Osteocyte (in vitro differentiated cells): Measurements from ENCODE around the gene SMPD3. TPM values are rescaled to one million over a fixed set of nuclear protein-coding genes. Genes with fewer than 3 reads are reported as not detected.

Experiments used
- DNase-seq: peaks from one replicate; pipeline ENCODE4 v3.0.0; 2021; ENCODE audit warnings: mixed read lengths; ENCODE audit not compliant: unreplicated experiment; ENCODE audit errors: extremely low spot score
- H3K27ac Mint-ChIP-seq: one replicate; pipeline ENCODE4 v1.8.0; 2021; ENCODE audit warnings: mild to moderate bottlenecking, mixed read lengths; ENCODE audit not compliant: unreplicated experiment
- H3K27me3 Mint-ChIP-seq: one replicate; pipeline ENCODE4 v1.8.0; 2021; ENCODE audit warnings: mixed read lengths; ENCODE audit not compliant: unreplicated experiment
- H3K36me3 Mint-ChIP-seq: one replicate; pipeline ENCODE4 v1.8.0; 2021; ENCODE audit warnings: mixed read lengths; ENCODE audit not compliant: unreplicated experiment
- H3K4me1 Mint-ChIP-seq: one replicate; pipeline ENCODE4 v1.8.0; 2021; ENCODE audit warnings: mixed read lengths; ENCODE audit not compliant: unreplicated experiment
- H3K4me3 Mint-ChIP-seq: one replicate; pipeline ENCODE4 v1.8.0; 2021; ENCODE audit warnings: mild to moderate bottlenecking, moderate library complexity, mixed read lengths; ENCODE audit not compliant: unreplicated experiment
- H3K9me3 Mint-ChIP-seq: one replicate; pipeline ENCODE4 v1.8.0; 2021; ENCODE audit warnings: mixed read lengths; ENCODE audit not compliant: unreplicated experiment
- total RNA-seq: library from RNA; stranded (reverse); gene quantifications from 2 replicates; pipeline ENCODE4 v1.2.1, GENCODE V29; 2021
- TF ChIP-seq, protein P1 (sequence below): fragments of 200-600 bp; sonication (generic); IDR thresholded peaks from 2 replicates; pipeline ENCODE4 v1.5.0; 2021; ENCODE audit warnings: antibody characterized with exemption, mild to moderate bottlenecking, moderate library complexity

The SMPD3 gene
- total RNA-seq, 1 donor from 2014 or later, result not detected

DNA sequence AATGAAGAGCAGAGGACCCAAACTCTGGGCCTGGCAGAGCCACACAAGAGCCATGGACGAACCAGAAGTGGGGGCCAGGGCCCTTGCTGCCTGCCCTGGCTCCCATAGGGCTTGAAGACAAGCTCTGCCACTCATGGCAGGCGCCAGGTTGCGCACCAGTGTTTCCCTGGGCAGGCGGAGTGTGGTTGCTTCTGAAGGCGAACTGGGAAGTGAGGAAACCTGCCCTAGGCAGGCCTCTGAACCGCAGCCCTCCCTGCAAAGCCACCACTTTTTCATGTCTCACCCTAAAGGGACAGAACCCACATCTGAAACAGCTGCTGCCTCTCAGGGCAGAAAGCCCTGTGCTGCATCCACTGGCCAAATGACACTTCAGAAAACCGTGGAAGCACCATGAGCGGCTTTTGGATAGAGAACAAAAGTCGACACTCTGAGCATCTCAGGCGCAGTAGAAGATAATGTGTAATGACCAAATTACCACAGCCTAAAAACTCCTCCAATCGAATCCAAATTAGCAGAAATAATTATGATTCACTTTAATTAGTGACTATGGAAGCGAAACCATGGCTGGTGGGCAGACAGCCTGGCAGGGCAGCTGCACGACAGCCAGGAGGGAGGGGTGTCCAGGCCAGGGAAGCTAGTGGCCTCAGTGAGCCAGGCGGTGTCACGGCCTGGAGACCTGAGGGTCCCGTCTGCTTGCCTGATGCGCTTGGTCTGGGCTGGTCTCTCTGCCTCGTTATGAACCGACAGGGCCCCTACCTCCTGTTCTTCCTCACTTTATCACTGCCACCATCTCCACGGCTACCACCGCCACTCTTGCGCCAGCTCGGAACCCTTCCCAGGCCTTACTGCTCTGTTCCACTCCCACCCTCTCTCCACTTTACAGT, 78.4 kb downstream of the SMPD3 start:
- peaks cover 7% of the 10 kb centered on the region for H3K27me3 Mint-ChIP-seq
- H3K27ac Mint-ChIP-seq, result no peak overlapping the region
- no peaks in the 10 kb centered on the region for H3K36me3 Mint-ChIP-seq
- H3K4me1 Mint-ChIP-seq, result no peaks in the 10 kb centered on the region
- no peak overlapping the region for H3K4me3 Mint-ChIP-seq
- DNase-seq, result no peak
- TF ChIP-seq, protein P1, sequence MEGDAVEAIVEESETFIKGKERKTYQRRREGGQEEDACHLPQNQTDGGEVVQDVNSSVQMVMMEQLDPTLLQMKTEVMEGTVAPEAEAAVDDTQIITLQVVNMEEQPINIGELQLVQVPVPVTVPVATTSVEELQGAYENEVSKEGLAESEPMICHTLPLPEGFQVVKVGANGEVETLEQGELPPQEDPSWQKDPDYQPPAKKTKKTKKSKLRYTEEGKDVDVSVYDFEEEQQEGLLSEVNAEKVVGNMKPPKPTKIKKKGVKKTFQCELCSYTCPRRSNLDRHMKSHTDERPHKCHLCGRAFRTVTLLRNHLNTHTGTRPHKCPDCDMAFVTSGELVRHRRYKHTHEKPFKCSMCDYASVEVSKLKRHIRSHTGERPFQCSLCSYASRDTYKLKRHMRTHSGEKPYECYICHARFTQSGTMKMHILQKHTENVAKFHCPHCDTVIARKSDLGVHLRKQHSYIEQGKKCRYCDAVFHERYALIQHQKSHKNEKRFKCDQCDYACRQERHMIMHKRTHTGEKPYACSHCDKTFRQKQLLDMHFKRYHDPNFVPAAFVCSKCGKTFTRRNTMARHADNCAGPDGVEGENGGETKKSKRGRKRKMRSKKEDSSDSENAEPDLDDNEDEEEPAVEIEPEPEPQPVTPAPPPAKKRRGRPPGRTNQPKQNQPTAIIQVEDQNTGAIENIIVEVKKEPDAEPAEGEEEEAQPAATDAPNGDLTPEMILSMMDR, result no peak
- H3K9me3 Mint-ChIP-seq, result no peaks in the 10 kb centered on the region

DNA sequence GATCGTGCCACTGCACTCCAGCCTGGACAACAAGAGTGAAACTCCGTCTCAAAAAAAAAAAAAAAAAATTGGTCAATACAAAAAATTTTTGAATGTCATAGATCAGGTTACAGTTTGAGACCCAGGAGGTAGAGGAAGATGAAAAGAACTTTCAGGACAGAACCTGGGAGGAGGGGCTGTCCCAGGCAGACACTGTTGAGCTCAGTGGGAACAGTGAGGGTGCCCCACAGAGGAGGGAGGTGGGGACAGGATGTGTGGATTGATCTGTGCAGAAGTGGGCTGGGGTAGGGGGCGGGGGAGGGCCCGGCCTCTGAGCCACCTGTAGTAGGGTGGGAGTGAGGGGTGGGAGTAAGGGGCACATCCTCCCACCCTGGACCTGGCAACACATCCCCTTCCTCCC, 79.1 kb downstream of the SMPD3 start:
- TF ChIP-seq, protein P1, result no peak
- no peak overlapping the region for H3K4me3 Mint-ChIP-seq
- H3K4me1 Mint-ChIP-seq, result no peaks in the 10 kb centered on the region
- H3K36me3 Mint-ChIP-seq, result no peaks in the 10 kb centered on the region
- peaks cover 7% of the 10 kb centered on the region for H3K27me3 Mint-ChIP-seq
- no peak for DNase-seq
- H3K9me3 Mint-ChIP-seq, result no peaks in the 10 kb centered on the region
- no peak overlapping the region for H3K27ac Mint-ChIP-seq

DNA sequence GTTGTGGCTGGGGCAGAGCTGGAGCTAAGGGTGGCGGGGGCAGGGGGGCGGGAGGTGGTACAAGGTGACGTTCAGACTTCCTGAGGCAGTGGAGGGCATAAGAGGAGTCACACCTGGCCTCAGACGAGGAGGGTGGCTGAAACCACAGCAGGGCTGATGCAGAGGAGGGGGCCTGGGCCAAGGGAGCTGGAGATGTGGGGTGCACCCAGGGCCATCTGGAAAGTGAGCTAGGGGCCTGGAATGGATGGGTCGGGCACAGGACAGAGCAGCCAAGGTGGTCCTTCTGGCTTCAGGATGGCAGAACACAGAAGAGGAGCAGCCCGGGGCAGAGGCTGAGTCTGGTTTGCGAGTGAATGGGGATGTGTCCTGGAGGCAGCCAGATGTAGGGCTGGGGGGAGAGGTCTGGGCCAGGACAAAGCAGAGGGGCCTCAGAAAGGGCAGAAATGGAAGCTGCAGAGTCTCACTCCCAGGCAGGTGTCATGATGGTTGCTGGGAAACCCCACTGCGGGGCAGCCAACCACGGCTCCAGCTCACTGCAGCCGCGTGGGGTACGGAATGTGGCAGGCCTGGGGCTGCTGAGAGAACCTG, 79.9 kb downstream of the SMPD3 start:
- Mint-ChIP-seq H3K27me3 (peaks cover 3% of the 10 kb centered on the region), H3K36me3 (no peaks in the 10 kb centered on the region), H3K4me3 (no peak overlapping the region), H3K9me3 (no peaks in the 10 kb centered on the region), H3K4me1 (no peaks in the 10 kb centered on the region), H3K27ac (no peak overlapping the region)
- TF ChIP-seq, protein P1, result no peak
- no peak for DNase-seq

DNA sequence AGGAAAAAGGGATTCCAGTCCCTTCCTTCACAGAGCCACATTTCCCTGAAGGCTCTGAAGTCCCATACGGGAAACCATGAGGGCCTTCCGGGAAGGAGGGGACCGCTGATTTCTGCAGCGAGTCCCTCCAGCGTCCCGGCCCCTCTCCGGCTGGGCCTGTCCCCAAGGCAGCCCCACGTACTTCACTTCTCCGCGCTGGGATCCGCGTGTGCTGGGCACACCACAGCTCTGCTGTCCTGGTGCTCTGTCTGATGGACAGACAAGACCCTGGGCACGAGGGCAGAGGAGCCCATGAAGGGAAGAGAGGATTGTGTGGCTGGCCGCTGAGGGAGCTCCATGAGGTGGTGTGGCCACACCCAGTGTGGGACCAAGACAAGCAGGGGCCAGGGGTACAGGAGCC, 80.4 kb downstream of the SMPD3 start:
- Mint-ChIP-seq H3K9me3 (no peaks in the 10 kb centered on the region), H3K36me3 (no peaks in the 10 kb centered on the region), H3K4me3 (no peak overlapping the region), H3K27me3 (peaks cover 3% of the 10 kb centered on the region), H3K27ac (no peak overlapping the region), H3K4me1 (peaks cover 2% of the 10 kb centered on the region)
- no peak for DNase-seq
- TF ChIP-seq, protein P1, result no peak

DNA sequence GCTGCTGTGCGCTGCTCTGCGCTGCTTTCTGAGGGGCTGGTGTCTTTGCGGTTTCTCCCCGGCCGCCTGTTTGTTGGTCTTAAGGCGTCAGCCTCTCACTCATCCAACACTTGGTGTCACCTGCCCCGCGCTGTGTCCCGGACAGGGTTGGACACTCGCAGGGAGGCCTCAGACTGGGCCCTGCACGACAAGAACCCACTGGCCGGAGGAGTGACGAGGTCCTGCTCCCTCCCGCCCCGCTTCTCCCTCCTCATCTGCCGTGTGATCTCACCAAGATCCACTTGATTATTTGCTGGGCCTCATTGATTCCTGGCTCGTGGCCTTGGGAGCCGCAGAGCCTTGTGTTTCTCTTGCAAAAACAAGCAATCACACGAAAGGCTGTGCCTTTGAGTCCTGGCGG, 80.9 kb downstream of the SMPD3 start:
- H3K27ac Mint-ChIP-seq, result no peak overlapping the region
- H3K9me3 Mint-ChIP-seq, result no peaks in the 10 kb centered on the region
- peaks cover 3% of the 10 kb centered on the region for H3K4me1 Mint-ChIP-seq
- DNase-seq, result no peak
- no peaks in the 10 kb centered on the region for H3K36me3 Mint-ChIP-seq
- H3K4me3 Mint-ChIP-seq, result no peak overlapping the region
- TF ChIP-seq, protein P1, result no peak
- H3K27me3 Mint-ChIP-seq, result peaks cover under 1% of the 10 kb centered on the region
